SU-DHL-6 (cell line): Measurements from ENCODE around the gene RIN3.
A peak's percentile ranks its signal among the peaks of the same experiment; 100 is the strongest.

Source experiments
- H2AFZ ChIP-seq: fragments of 200-600 bp; sonication (generic); 2 replicates; pipeline ENCODE4 v1.6.1; 2014; ENCODE audit warnings: low read depth, mild to moderate bottlenecking, moderate library complexity, mixed read lengths, antibody characterized with exemption, low read length; ENCODE audit not compliant: severe bottlenecking
- H3F3A ChIP-seq: fragments of 200-600 bp; shearing (Covaris generic); 2 replicates; pipeline ENCODE4 v1.6.0; 2016; ENCODE audit warnings: antibody characterized with exemption, mild to moderate bottlenecking; ENCODE audit not compliant: insufficient read depth
- H3K27ac ChIP-seq: fragments of 200-600 bp; sonication (generic); 2 replicates; pipeline ENCODE4 v1.5.1; 2016; ENCODE audit warnings: low read depth, mild to moderate bottlenecking, low read length, moderate library complexity, mixed read lengths
- H3K27me3 ChIP-seq: fragments of 200-600 bp; sonication (generic), shearing (Covaris generic); 2 replicates; pipeline ENCODE4 v1.6.0; 2014; ENCODE audit warnings: mild to moderate bottlenecking, low read length
- H3K36me3 ChIP-seq: fragments of 200-600 bp; sonication (generic); 2 replicates; pipeline ENCODE4 v1.6.1; 2014; ENCODE audit warnings: mild to moderate bottlenecking, low read length, mixed read lengths
- H3K4me2 ChIP-seq: fragments of 300-600, 200-600 bp; shearing (Covaris generic), sonication (generic); 2 replicates; pipeline ENCODE4 v1.6.0; 2014; ENCODE audit warnings: low read length, low read depth, mild to moderate bottlenecking; ENCODE audit not compliant: poor library complexity, severe bottlenecking
- H3K4me3 ChIP-seq: fragments of 200-600 bp; sonication (generic); 2 replicates; pipeline ENCODE4 v1.5.1; 2014; ENCODE audit warnings: antibody characterized with exemption, low read length, mild to moderate bottlenecking, mixed read lengths; ENCODE audit not compliant: insufficient read depth, poor library complexity, severe bottlenecking
- H3K79me2 ChIP-seq: fragments of 200-600 bp; sonication (generic); 2 replicates; pipeline ENCODE4 v1.6.1; 2014; ENCODE audit warnings: mild to moderate bottlenecking, low read length, moderate library complexity; ENCODE audit not compliant: insufficient read depth
- H3K9ac ChIP-seq: fragments of 200-600 bp; sonication (generic); 2 replicates; pipeline ENCODE4 v1.7.0; 2014; ENCODE audit warnings: mild to moderate bottlenecking, low read length
- H3K9me2 ChIP-seq: fragments of 200-600 bp; sonication (generic); replicated peaks from 2 replicates; pipeline ENCODE4 v1.6.1; 2014; ENCODE audit warnings: low read length; ENCODE audit not compliant: insufficient read depth
- H3K9me3 ChIP-seq: fragments of 200-600 bp; sonication (generic); 2 replicates; pipeline ENCODE4 v1.6.1; 2014; ENCODE audit warnings: low read length, mixed read lengths; ENCODE audit not compliant: insufficient read depth
- H4K20me1 ChIP-seq: fragments of 200-600 bp; sonication (generic); 2 replicates; pipeline ENCODE4 v1.6.1; 2014; ENCODE audit warnings: low read depth, mild to moderate bottlenecking, antibody characterized with exemption, low read length, moderate library complexity, mixed read lengths
- CTCF ChIP-seq: fragments of 200-600 bp; sonication (generic); IDR thresholded peaks from one replicate; pipeline ENCODE4 v1.5.1; 2017; ENCODE audit warnings: antibody characterized with exemption, mild to moderate bottlenecking, low read length, moderate library complexity; ENCODE audit not compliant: insufficient read depth, poor library complexity, severe bottlenecking
- EZH2phosphoT487 ChIP-seq: fragments of 200-600 bp; sonication (generic), shearing (Covaris generic); conservative IDR thresholded peaks from 2 replicates; pipeline ENCODE4 v1.6.1; 2018; ENCODE audit warnings: mild to moderate bottlenecking, antibody characterized with exemption, low read length, moderate library complexity, mixed read lengths

Gene RIN3

GRCh38 chr14:92549859-92550230 lies 36.3 kb downstream of the RIN3 start:
- H2AFZ ChIP-seq: no peak overlapping the region
- TF ChIP-seq CTCF (no peak), EZH2phosphoT487 (no peak)
- no peak overlapping the region for H3K4me2 ChIP-seq

GRCh38 chr14:92551044-92551841 lies 37.7 kb downstream of the RIN3 start:
- Histone ChIP-seq H3K4me3 (no peak overlapping the region), H3K9ac (no peak overlapping the region), H2AFZ (no peak overlapping the region), H4K20me1 (no peaks in the 10 kb centered on the region), H3K9me3 (no peaks in the 10 kb centered on the region), H3F3A (no peaks in the 10 kb centered on the region), H3K36me3 (no peaks in the 10 kb centered on the region), H3K27me3 (no peaks in the 10 kb centered on the region), H3K9me2 (no peaks in the 10 kb centered on the region), H3K79me2 (no peaks in the 10 kb centered on the region), H3K27ac (no peak overlapping the region), H3K4me2 (peak overlapping the region; percentile 2)
- TF ChIP-seq EZH2phosphoT487 (no peak), CTCF (no peak)

More at GRCh38 chr14:92549859-92550230, 36.3 kb downstream of the RIN3 start:
- H3K27me3 ChIP-seq: no peaks in the 10 kb centered on the region
- H3K9me3 ChIP-seq: no peaks in the 10 kb centered on the region
- no peaks in the 10 kb centered on the region for H3F3A ChIP-seq
- no peaks in the 10 kb centered on the region for H3K79me2 ChIP-seq
- no peak overlapping the region for H3K9ac ChIP-seq
- no peaks in the 10 kb centered on the region for H3K9me2 ChIP-seq
- H4K20me1 ChIP-seq: no peaks in the 10 kb centered on the region
- no peak overlapping the region for H3K27ac ChIP-seq
- no peak overlapping the region for H3K4me3 ChIP-seq
- H3K36me3 ChIP-seq: no peaks in the 10 kb centered on the region

GRCh38 chr14:92552066-92552465 lies 38.5 kb downstream of the RIN3 start:
- Histone ChIP-seq H3K79me2 (no peaks in the 10 kb centered on the region), H3K4me3 (no peak overlapping the region), H3K9me3 (no peaks in the 10 kb centered on the region), H2AFZ (no peak overlapping the region), H3F3A (no peaks in the 10 kb centered on the region), H3K36me3 (no peaks in the 10 kb centered on the region), H3K9me2 (no peaks in the 10 kb centered on the region), H3K4me2 (peak overlapping the region; percentile 2), H3K9ac (no peak overlapping the region), H3K27ac (no peak overlapping the region), H4K20me1 (no peaks in the 10 kb centered on the region), H3K27me3 (no peaks in the 10 kb centered on the region)
- TF ChIP-seq EZH2phosphoT487 (no peak), CTCF (no peak)
